ENCODE results near the gene ZBTB1.

DNA sequence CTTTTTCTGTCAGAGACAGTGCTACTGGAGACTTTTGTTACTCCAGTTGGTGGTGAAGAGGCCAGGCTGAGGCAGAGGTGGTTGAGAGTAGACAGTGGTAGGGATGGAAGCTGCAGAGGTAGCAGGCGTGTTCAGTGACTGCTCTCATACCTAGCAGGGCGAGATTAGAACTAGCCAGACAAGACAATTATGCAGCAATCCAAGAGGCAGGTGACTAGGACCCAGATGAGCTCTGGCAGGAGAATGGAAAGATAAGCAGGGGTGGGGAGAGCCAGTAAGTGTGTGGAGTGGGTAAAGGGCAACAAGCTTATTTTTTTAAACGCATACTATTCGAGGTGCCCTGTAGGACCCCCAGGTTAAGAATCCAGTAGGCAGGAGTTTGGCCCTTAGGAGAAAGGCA, 50.0 kb downstream of the ZBTB1 start:
- TF ChIP-seq, protein P1, sequence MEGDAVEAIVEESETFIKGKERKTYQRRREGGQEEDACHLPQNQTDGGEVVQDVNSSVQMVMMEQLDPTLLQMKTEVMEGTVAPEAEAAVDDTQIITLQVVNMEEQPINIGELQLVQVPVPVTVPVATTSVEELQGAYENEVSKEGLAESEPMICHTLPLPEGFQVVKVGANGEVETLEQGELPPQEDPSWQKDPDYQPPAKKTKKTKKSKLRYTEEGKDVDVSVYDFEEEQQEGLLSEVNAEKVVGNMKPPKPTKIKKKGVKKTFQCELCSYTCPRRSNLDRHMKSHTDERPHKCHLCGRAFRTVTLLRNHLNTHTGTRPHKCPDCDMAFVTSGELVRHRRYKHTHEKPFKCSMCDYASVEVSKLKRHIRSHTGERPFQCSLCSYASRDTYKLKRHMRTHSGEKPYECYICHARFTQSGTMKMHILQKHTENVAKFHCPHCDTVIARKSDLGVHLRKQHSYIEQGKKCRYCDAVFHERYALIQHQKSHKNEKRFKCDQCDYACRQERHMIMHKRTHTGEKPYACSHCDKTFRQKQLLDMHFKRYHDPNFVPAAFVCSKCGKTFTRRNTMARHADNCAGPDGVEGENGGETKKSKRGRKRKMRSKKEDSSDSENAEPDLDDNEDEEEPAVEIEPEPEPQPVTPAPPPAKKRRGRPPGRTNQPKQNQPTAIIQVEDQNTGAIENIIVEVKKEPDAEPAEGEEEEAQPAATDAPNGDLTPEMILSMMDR (IDR thresholded peaks at IDR 0.05): no peak
- TF ChIP-seq POLR2A (IDR thresholded peaks at IDR 0.05): no peak

Measured in testis (tissue), 2 donors.